ENCODE results near the gene CALR3. TPM values are rescaled to one million over a fixed set of nuclear protein-coding genes. Genes with fewer than 3 reads are reported as not detected.

CALR3 gene
- total and polyA plus RNA-seq, 2 of the 8 experiments (the other 6 are each of a cell fraction or from before 2014, with no cell fraction given): 0.11 to 0.32 TPM

GRCh38 chr19:16506961-16507360 lies 11.0 kb upstream of the CALR3 start:
- H2BK15ac ChIP-seq (ENCODE audit: low read length): no peak overlapping the region
- FAIRE-seq (no peak), DNase-seq (ENCODE audit: low read depth in 1 of 2, low spot score in 2 of 2) (no peak)
- H3K4me2 ChIP-seq (ENCODE audit: insufficient read depth in 1 of 2, low read depth in 2 of 2, low read length in 2 of 2): no peak overlapping the region
- no peak overlapping the region for H2BK5ac ChIP-seq (ENCODE audit: low read depth, low read length)
- H3K23me2 ChIP-seq (ENCODE audit: low read depth, low read length): no peaks in the 10 kb centered on the region
- no peak overlapping the region for H2AK5ac ChIP-seq (ENCODE audit: low read depth, low read length)
- no peak overlapping the region for H4K8ac ChIP-seq (ENCODE audit: extremely low read depth, insufficient read depth, low read length)
- H3K9me3 ChIP-seq (ENCODE audit: insufficient read depth in 2 of 2, low read depth in 1 of 2, low read length in 1 of 2): no peaks in the 10 kb centered on the region
- H2BK120ac ChIP-seq (replicated peaks; ENCODE audit: low read depth, low read length): no peak overlapping the region
- no peak overlapping the region for H4K5ac ChIP-seq (ENCODE audit: insufficient read length, low read depth, low read length)
- peaks cover 2 to 5% (median 2%) of the 10 kb centered on the region in 4 experiments; a peak in 5 of 8 replicates for H3K36me3 ChIP-seq (ENCODE audit: control insufficient read depth in 2 of 4, insufficient read depth in 4 of 4, low read length in 3 of 4)
- no peaks in the 10 kb centered on the region for H3K79me2 ChIP-seq (ENCODE audit: control insufficient read depth in 1 of 2, insufficient read depth in 2 of 2, low read length in 2 of 2)
- H2BK12ac ChIP-seq (ENCODE audit: low read depth, low read length): no peak overlapping the region
- H3K79me1 ChIP-seq (ENCODE audit: low read depth, low read length): no peaks in the 10 kb centered on the region
- no peaks in the 10 kb centered on the region for H4K20me1 ChIP-seq (replicated peaks in 1 of 2; ENCODE audit: control insufficient read depth in 1 of 2, insufficient read depth in 2 of 2, low read length in 2 of 2)
- H3K14ac ChIP-seq (ENCODE audit: insufficient read length): no peak overlapping the region
- H3K27ac ChIP-seq (ENCODE audit: low read depth, low read length): no peak overlapping the region
- H3K56ac ChIP-seq (replicated peaks; ENCODE audit: insufficient read length, low read depth, low read length): no peak overlapping the region
- H3K4me3 ChIP-seq (ENCODE audit: extremely low read depth in 1 of 4, insufficient read depth in 2 of 4, low read depth in 3 of 4, low read length in 4 of 4): no peak overlapping the region
- H4K91ac ChIP-seq (replicated peaks; ENCODE audit: insufficient read length, low read length): no peak overlapping the region
- H3K4me1 ChIP-seq (replicated peaks in 1 of 4; ENCODE audit: control insufficient read depth in 3 of 4, insufficient read depth in 4 of 4, low read length in 3 of 4): no peaks in the 10 kb centered on the region
- no peak overlapping the region for H3K18ac ChIP-seq (ENCODE audit: extremely low read depth, low read length)
- H3K4ac ChIP-seq (replicated peaks; ENCODE audit: insufficient read length, low read depth, low read length): no peak overlapping the region
- ChIA-PET POLR2A (ENCODE audit: partially characterized antibody) (no interaction called here), CTCF (ENCODE audit: partially characterized antibody) (no interaction called here)
- H3K27me3 ChIP-seq (replicated peaks in 1 of 4; ENCODE audit: control insufficient read depth in 3 of 4, extremely low read depth in 1 of 4, insufficient read depth in 3 of 4, low read length in 3 of 4): no peaks in the 10 kb centered on the region
- no peak overlapping the region for H2AFZ ChIP-seq (ENCODE audit: low read length)
- WGBS, 2 experiments (ENCODE audit: extremely low coverage in 1 of 2, insufficient coverage in 1 of 2, insufficient read length in 1 of 2, insufficient replicate concordance in 2 of 2, low coverage in 1 of 2, low lambda C conversion rate in 2 of 2, missing lambda C conversion rate in 1 of 2): 96% methylated on average over 6 of the region's 6 CpGs; no CpG with 5 or more reads in 1 of the 2 experiments
- no peak overlapping the region for H3K9ac ChIP-seq (replicated peaks in 1 of 4; ENCODE audit: extremely low read depth in 1 of 4, low read depth in 3 of 4, low read length in 3 of 4)
- no peak overlapping the region for H3K23ac ChIP-seq (ENCODE audit: insufficient read length)
- H2BK20ac ChIP-seq (ENCODE audit: low read length): no peak overlapping the region
- TF ChIP-seq CREB1 (IDR thresholded peaks at IDR 0.05): no peak
- TF ChIP-seq SP4 (IDR thresholded peaks at IDR 0.05; ENCODE audit: low read length): no peak

All from H1 (cell line).